Measurements from ENCODE around the gene GOLT1B.

Gene GOLT1B

GRCh38 chr12:21566907-21567394 is 65.4 kb downstream of the GOLT1B start:
- no peak for DNase-seq
